Pons (tissue), 1 donor: ENCODE results near the gene PLXNA2.

Source experiments
- DNase-seq: peaks from one replicate; pipeline ENCODE4 v3.0.0-alpha.2; 2016; ENCODE audit warnings: low spot score

PLXNA2 gene

GRCh38 chr1:208221291-208221622, 22.9 kb downstream of the PLXNA2 start:
- DNase-seq, result no peak

DNA sequence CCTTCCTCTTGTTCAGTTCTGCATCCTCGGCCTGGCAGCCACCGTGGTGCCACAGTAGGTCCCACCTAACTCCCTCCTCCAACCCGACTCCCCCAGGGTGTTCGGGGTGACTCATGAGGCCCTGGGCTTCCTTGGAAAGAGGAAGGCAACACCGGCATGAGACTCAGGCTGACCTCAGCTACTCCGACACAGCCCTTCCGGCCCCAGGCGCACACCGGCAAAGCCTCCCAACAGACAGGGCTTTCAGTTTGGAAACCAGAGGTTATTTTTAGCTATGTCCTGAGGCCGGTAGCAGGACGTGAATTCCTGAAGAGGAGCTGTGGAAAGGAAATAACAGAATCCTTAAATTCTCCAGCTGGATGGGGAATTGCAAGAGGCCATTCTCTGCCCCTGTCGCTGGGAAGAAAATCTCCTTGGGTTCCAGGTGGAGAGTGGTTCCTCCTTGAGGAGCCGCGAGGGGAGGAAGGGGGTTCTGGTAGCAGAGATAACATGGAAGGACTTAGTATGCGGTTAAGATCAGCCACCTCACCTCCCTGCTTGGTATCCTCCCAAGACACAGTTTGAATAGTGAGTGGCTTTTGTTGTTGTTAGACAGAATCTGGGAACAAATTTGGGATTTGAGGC, 24.4 kb downstream of the PLXNA2 start:
- no peak for DNase-seq

- no peak for DNase-seq
Measured at GRCh38 chr1:208219098-208219658, 25.0 kb downstream of the PLXNA2 start.

DNA sequence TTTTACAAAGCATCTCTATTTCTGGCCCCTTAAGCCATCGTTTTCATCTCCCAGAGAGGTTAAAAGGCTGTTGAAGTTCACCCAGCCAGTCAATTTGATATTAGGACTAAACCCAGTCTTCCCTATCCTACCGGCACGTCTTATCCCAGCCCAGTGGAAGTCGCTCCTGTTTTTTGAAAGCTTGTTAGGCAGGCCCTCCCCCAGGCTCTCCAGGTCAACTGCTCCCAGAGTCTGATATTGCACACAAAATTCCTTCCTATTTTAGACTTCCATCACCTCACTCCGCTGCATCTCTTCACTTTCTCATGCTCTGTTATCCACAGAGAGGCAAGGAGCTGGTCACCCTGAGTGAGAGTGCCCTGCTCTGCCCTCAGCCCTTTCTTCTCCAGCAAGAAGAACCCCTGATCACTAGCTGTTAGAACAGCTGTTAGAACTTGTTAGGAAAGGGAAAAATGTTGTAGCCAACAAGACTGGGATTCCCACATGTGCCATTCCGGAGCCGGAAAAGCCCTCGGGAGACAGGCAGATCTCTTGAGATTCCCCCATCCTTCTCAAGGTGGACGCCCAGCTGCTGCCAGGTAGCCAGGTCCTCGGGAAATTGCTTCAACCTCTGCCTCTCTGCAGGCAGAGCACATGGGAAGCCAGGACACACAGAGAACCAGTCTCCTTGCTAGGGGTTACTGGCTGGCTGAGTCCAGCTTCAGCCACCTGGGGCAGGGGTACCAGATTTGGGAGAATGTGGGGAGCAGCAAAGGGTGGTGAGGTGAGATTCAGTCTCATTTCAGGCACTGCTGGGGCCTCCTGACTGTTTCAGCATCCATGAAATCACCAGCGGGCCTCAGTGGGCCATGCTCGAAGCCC, 25.7 kb downstream of the PLXNA2 start:
- DNase-seq, result no peak

- DNase-seq, result no peak
Measured at GRCh38 chr1:208217781-208218180, 26.4 kb downstream of the PLXNA2 start.

DNA sequence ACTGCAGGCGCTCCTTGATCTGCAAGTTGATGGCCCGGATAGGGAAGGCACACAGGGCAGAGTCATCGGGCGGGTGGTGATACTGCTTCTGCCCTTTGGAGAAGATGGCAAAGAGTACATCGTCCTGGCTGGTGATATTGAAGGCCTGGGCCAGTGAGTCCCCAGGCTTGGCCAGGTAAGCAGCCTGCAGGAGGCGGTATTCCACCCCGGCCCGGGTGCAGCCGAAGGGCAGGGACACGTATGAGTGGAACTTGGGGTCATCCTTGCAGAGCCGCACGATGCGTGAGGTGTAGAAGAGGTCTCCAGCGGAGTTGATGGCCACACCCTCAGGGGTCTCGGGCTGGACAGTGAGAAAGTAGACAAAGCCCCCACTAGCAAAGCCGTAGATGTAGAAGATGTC, 27.4 kb downstream of the PLXNA2 start:
- no peak for DNase-seq

- no peak for DNase-seq
Measured at GRCh38 chr1:208216062-208216461, 28.1 kb downstream of the PLXNA2 start.

- no peak for DNase-seq
Measured at GRCh38 chr1:208215393-208215792, 28.8 kb downstream of the PLXNA2 start.

- no peak for DNase-seq
Measured at GRCh38 chr1:208213786-208214185, 30.4 kb downstream of the PLXNA2 start.

- no peak for DNase-seq
Measured at GRCh38 chr1:208212893-208213292, 31.3 kb downstream of the PLXNA2 start.

GRCh38 chr1:208211921-208212843, 32.0 kb downstream of the PLXNA2 start:
- no peak for DNase-seq

- no peak for DNase-seq
Measured at GRCh38 chr1:208209896-208210589, 34.1 kb downstream of the PLXNA2 start.

DNA sequence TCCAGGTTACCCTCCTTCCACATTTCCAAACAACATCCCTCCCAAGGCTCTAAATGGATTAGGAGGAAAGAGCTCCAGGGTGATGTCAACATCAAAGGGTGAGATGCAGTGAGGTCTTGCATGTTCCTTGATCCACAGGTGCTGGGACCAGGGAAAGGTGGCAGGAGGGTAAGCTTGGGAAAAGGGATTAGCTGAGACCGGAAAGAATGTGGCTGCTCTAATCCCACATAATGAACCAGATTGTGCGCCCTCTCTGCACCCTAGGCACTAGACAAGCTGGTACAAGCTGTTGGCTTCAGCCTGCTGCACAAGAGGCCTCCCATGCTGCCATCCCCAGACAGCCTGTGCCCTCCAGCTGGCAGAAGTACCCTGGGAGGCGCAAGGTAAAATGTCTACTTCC, 34.9 kb downstream of the PLXNA2 start:
- DNase-seq, result no peak

DNA sequence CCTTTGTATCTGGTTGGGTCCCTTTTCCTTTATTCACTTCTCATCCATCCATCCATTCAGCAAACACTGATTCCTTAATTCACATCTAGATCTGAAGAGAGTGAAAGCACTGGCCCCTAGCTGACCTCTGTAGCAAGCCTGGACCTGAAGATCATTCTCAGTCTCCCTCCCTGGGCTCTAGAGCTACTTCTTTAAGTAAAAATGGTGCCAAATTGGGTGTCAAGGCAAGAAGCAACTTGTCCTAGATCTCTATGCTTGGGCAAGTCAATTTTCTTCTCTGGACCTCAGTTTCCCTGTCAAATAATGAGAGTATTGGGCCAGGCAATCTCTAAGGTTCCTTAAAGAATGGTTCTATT, 36.1 kb downstream of the PLXNA2 start:
- DNase-seq, result no peak

GRCh38 chr1:208207388-208208131, 36.6 kb downstream of the PLXNA2 start:
- DNase-seq, result peak; percentile 39

GRCh38 chr1:208206092-208206698, 38.0 kb downstream of the PLXNA2 start:
- no peak for DNase-seq

DNA sequence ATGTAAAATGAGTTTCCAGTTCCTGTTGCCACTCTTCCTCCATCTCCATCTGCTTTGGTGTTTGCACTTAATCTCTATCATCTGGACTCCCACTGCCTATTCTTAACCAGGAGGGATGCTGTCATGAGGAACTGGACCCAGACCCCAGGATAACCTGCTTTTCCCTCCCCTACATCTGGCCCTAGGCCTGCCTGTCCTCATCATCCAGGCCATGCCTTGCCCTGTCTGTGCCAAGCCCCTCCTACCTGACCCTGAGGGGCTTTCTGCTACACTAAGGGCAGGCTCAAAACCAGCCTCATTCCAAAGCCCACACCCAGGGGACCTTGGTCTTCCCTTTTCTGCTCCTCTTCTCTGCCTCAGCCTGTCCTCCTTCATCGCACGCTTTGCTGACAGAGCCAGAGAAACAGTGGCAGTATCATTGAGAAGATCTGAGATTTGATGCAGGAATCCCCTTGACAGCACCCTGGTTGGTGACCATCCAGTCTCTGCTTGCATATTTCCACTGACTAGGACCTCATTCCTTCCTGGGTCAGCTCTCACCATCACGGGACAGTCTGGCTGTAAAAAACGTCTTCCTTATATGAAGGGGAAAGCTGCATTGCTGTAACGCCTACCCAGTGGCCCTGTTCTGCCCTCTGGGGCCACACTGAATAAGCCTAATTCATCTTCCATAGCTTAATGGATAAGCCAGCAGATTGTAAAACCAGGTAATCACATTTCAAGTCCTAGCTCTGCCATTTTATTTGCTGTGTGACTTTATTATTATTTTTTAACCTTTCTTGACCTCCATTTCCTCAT, 38.8 kb downstream of the PLXNA2 start:
- DNase-seq, result no peak

GRCh38 chr1:208204779-208205178, 39.4 kb downstream of the PLXNA2 start:
- no peak for DNase-seq

DNA sequence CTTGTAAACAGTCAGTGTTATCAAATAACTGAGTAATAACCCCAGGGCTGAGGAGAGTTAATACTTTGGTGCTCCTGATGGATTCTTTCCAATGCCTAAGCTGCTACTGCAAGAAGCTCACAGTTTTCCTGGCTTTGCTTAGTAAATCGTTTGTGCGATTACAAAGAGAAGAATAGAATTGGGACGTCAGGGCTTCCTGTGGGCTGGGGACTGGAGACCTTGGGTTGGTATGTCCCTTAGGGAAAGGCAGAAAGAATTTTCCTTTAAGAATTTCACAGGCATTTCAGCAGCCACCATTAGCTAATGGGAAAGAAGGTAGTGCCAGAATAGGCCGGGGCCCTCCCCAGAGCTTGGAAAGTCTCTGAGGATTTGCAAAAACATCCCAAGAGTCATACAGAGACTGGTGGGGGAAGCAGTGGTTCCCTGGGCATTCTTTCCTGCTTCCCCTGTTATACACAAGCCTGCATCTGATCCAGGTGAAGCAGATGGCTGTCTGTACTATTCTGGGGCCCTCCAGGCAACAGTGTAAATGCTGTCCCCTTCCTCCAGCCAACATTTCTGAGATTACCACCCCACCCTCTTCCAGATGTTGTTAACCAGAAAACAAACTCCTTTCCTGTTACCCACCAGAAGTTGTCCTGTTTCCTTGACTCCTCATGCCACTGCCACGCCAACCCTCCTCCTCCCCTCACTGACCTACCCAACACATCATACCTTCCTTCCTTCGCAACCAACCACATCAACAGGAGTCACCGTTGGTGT, 40.2 kb downstream of the PLXNA2 start:
- DNase-seq, result no peak
